ENCODE measurements around the gene NUBPL.

The NUBPL gene

GRCh38 chr14:31560759-31561154 lies 447 bp upstream of the NUBPL start:
- TF ChIP-seq ZNF274 (IDR thresholded peaks at IDR 0.05; ENCODE audit: low read depth, low read length), result no peak
- peak overlapping the region; percentile 94; the same call in 1 of the 2 replicates for H3K4me3 ChIP-seq (ENCODE audit: low read length)

- no peak for TF ChIP-seq ZNF274 (IDR thresholded peaks at IDR 0.05; ENCODE audit: low read depth, low read length)
- H3K4me3 ChIP-seq (ENCODE audit: low read length), result no peak overlapping the region
Observed at GRCh38 chr14:31564194-31564593, 3.0 kb downstream of the NUBPL start.

DNA sequence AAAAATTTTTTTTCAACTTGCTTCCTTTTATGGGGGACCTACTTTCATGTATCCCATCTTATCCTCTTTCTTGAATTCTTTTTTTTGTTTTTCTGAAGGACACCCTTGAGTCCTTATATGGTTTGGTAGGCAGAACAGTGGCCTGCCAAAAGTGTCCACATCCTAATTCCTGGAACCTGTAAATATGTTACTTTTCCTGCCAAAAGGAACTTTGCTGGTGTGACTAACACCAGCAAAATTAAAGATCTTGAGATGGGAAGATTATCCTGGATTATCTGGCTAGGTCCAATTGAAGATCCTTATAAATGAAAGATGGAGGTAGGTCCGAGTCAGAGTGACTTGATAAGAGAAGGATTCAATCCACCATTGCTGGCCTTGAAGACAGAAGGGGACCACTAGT lies 5.3 kb downstream of the NUBPL start:
- TF ChIP-seq ZNF274 (IDR thresholded peaks at IDR 0.05; ENCODE audit: low read depth, low read length), result no peak
- H3K4me3 ChIP-seq (ENCODE audit: low read length), result no peak overlapping the region

GRCh38 chr14:31567655-31568054 lies 6.5 kb downstream of the NUBPL start:
- no peak overlapping the region for H3K4me3 ChIP-seq (ENCODE audit: low read length)
- TF ChIP-seq ZNF274 (IDR thresholded peaks at IDR 0.05; ENCODE audit: low read depth, low read length), result no peak

GRCh38 chr14:31568161-31568560 lies 7.0 kb downstream of the NUBPL start:
- no peak overlapping the region for H3K4me3 ChIP-seq (ENCODE audit: low read length)
- no peak for TF ChIP-seq ZNF274 (IDR thresholded peaks at IDR 0.05; ENCODE audit: low read depth, low read length)

DNA sequence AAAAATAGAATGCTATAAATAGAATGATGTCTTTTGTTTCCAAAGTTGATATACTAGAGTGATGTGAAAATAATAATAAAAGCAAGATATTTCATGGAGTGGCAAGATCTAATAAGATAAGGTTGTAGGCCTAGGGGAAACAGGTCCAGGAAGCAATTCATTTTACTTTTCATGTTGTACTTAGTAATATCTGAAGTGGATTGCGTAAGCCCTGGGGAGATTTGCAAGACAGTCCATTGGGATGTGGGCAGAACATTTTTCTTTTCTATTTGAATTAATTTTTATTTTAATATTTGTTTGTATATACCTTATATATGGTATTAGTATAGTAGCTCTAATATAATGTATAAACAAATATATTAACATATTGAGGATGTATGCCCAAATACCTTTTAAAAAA lies 7.5 kb downstream of the NUBPL start:
- H3K4me3 ChIP-seq (ENCODE audit: low read length), result no peak overlapping the region
- TF ChIP-seq ZNF274 (IDR thresholded peaks at IDR 0.05; ENCODE audit: low read depth, low read length), result no peak

DNA sequence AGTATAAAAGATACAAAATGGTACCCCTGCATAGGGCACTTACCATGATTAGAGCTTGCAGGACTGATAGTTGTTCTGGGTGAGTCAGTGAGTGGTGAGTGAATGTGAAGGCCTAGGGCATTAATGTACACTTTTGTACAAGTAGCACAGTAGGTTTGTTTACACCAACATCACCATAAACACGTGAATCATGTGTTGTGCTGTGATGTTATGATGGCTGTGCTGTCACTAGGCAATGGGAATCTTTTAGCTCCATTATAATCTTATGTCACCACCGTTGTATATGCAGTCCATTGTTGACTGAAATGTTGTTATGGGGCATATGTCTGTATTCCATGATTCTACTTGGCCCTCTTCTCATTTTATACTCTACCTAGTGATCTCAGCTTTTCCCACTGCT lies 11.8 kb downstream of the NUBPL start:
- H3K4me3 ChIP-seq (ENCODE audit: low read length), result no peak overlapping the region
- no peak for TF ChIP-seq ZNF274 (IDR thresholded peaks at IDR 0.05; ENCODE audit: low read depth, low read length)

GRCh38 chr14:31576949-31577348 lies 15.7 kb downstream of the NUBPL start:
- no peak for TF ChIP-seq ZNF274 (IDR thresholded peaks at IDR 0.05; ENCODE audit: low read depth, low read length)
- H3K4me3 ChIP-seq (ENCODE audit: low read length), result no peak overlapping the region

DNA sequence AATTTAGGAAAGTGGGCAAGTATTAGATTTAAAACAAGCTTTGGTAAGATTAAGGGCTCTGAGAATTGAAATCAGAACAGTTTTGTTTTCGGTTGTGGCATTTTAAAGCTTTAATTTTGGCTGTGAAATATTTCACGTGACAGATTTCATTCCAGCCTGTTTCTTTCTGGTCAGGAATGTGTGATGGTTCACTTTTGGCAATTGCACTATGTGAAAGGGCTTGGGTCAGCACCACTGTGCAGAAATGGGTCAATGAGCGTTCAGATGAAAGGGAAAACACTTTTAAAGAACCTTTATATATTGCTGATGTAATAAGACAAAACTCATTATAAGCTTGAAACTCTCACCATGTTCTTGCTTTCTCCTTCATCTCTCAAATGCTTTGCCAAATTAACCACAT lies 17.1 kb downstream of the NUBPL start:
- no peak for TF ChIP-seq ZNF274 (IDR thresholded peaks at IDR 0.05; ENCODE audit: low read depth, low read length)
- H3K4me3 ChIP-seq (ENCODE audit: low read length), result no peak overlapping the region

DNA sequence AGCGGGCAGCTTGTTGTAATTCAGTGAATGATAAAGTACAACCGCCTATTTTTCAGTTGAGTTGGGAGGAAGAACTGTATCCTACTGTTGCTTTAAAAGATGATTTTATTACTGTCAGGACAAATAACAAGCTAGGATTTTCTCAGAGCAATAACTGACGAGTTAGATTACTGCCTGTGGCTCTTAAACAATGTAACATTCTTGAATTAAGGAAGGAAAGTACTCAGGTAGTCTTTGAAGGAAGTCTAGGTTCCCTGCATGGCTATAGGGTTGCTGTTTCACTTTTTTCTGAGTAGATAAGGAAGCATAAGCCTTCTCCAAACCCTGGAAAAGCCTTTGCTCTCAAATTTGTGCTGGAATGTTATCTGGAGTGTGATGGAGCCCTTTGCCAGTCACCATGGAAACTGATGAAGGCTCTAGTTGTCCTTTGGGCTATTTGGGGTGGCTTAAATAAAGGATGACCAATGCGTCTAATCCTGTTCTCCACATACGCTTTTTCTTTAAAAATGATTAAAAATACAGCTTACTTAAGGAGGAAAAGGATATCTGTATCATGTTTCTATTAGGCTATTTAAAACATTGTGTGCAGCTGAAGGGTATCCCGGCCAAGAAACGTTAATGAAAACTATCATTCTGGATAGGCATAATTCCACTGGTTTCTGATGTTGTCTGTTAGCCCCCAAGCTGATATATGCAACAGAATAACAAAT lies 17.7 kb downstream of the NUBPL start:
- TF ChIP-seq ZNF274 (IDR thresholded peaks at IDR 0.05; ENCODE audit: low read depth, low read length), result no peak
- no peak overlapping the region for H3K4me3 ChIP-seq (ENCODE audit: low read length)

GRCh38 chr14:31580234-31580633 lies 19.0 kb downstream of the NUBPL start:
- H3K4me3 ChIP-seq (ENCODE audit: low read length), result no peak overlapping the region
- no peak for TF ChIP-seq ZNF274 (IDR thresholded peaks at IDR 0.05; ENCODE audit: low read depth, low read length)

- no peak overlapping the region for H3K4me3 ChIP-seq (ENCODE audit: low read length)
- no peak for TF ChIP-seq ZNF274 (IDR thresholded peaks at IDR 0.05; ENCODE audit: low read depth, low read length)
Observed at GRCh38 chr14:31582286-31582691, 21.1 kb downstream of the NUBPL start.

GRCh38 chr14:31582836-31583452 lies 21.7 kb downstream of the NUBPL start:
- H3K4me3 ChIP-seq (ENCODE audit: low read length), result no peak overlapping the region
- no peak for TF ChIP-seq ZNF274 (IDR thresholded peaks at IDR 0.05; ENCODE audit: low read depth, low read length)

DNA sequence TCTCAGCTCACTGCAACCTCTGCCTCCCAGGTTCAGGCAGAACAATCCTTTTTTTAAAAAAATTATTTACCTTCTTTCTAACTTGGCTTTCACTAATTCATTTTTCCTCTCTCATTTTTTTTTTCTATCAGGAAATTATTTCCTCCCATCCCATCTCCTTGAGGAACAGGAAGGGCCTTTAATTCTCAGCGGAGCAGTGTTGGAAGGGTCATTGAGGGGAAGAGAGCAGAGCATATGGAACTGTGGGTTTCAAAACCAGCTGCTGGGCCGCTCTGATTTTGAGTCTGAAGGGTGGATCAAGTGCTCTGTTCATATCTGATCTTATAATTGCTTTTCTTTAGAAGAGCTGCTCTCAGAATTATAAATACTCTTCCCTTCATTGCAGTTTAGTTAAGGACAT lies 29.0 kb downstream of the NUBPL start:
- H3K4me3 ChIP-seq (ENCODE audit: low read length), result no peak overlapping the region
- TF ChIP-seq ZNF274 (IDR thresholded peaks at IDR 0.05; ENCODE audit: low read depth, low read length), result no peak

GRCh38 chr14:31592122-31592521 lies 30.9 kb downstream of the NUBPL start:
- no peak overlapping the region for H3K4me3 ChIP-seq (ENCODE audit: low read length)
- TF ChIP-seq ZNF274 (IDR thresholded peaks at IDR 0.05; ENCODE audit: low read depth, low read length), result no peak

DNA sequence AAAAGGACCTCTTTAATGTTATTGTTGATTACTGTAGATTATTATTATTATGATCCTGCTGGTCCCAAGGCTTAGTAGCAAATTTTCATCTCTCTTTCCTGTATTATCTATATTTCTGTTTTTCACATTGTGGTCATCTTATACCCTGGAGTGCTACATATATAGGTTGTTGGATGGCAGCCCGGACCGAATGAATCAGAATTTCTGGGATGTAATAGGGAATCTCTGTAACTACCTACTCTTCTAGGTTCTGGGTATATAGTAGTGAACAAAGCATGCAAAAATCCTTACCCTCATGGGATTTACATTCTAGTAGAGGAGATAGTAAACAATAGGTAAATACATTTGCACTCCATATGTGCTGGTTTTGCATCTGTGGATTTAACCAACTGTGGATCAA lies 31.4 kb downstream of the NUBPL start:
- TF ChIP-seq ZNF274 (IDR thresholded peaks at IDR 0.05; ENCODE audit: low read depth, low read length), result no peak

More for the DNA sequence above, 31.4 kb downstream of the NUBPL start:
- H3K4me3 ChIP-seq (ENCODE audit: low read length), result no peak overlapping the region

All from GM08714 (cell line).